NCI-H2107 (cell line): ENCODE measurements around the gene ADRA1B.

Experiments used
- DNase-seq: peaks from one replicate; lab custom pipeline; 2025; lab: John Stamatoyannopoulos, UW

ADRA1B gene

DNA sequence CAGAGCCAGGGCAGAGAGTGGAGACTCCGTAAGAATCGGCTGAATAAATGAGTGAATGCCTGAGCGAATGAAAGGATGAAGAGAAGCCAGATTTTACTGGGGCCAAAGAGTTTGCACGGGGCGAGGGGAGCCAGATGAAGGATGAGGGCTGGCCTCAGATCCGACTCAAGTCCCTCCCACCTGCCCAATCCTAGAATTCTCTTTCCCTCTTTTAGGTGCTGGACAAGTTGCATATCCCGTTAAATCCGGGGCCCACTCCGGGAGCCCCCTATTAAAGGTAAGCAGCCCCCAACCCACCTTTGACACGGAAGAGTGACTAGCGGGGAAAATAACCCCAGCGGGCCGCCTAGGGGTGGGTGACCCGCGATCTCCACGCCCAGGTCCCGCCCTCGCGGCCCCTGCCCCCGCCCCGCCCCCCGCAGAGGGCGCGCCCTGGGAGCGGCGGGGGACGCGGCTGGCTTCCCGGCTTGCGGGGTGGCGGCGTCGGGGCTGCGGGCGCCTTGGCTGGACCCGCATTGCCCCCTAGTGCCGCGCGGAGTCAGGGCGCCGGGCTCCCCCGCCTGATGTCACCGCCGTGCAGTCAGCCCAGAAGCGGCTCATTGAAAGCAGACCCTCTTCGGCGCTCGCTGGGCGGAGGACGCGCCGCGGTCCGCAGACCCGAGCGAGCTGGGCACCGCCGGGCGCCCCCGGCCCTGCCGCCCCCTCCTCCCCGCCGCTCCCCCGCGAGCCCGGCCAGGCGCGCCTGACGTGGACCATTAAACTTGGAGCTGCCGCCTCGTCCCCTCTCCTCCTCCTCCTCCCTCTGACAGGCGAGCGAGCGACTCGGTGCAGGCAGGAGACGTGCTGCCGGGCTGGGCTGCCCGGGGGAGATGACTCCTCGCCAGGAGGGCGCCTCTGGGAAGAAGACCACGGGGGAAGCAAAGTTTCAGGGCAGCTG lies at the start of gene ADRA1B:
TSS of gene ADRA1B (plus strand) at position 579 of the 937 bp plus-strand sequence. CDS start 424 bp downstream, outside the sequence.
- no peak for DNase-seq

DNA sequence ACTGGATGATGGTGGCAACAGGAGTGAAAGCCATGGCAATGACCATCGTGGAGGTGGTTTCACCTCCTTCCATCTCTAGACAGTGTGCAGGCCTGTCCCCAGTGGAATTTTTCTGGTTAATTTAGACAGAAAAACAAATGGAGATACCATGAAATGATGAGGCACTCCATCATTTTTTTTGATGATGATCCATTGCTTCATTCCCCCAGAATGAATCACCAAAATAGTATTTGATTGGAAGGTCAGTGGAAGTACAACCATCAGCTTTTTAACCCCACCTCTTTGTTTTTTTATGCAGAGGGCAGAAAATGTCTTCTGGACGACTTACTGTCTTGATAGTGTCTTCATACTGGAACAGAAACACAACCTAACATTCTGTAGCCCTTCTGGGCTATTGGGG lies 42.6 kb upstream of the ADRA1B start:
- no peak for DNase-seq

DNA sequence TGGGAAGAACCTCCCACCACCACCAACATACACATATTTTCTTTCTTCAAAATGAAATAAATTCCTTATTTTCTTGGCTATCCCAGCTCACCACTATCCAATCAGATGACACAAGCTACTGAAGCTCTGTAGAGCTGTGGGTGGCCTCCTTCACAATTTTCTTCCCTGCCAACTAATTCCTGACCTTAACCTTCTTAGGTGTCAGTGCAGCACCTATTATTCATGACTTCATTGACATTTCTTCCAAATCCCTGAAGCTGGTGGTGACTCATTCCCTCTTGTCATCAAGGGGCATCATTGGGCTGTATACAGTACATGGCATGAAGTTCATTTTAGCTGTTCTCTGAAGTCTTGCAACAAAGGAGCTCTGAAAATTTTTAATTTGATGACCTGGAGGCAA lies 42.0 kb upstream of the ADRA1B start:
- no peak for DNase-seq

DNA sequence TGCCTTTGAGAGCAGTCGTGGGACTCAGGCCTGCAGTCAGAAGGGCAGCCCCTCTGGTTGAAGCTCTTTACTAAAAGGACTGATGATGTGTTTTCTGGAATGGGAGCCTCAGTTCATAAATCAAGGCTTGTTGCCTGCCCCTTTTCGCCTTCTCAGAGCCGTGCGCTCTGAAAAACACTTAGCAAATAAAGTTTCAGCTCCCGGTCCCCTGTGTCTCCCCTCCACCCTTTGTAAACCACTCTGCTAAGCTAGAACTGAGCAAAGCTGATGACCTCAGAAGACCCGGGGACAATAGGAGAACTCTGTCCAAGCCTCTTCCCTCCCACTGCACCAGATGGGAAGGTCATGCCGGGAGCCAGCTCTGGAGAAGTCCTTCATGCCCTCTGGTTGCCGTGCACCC lies 39.3 kb upstream of the ADRA1B start:
- DNase-seq: no peak

DNA sequence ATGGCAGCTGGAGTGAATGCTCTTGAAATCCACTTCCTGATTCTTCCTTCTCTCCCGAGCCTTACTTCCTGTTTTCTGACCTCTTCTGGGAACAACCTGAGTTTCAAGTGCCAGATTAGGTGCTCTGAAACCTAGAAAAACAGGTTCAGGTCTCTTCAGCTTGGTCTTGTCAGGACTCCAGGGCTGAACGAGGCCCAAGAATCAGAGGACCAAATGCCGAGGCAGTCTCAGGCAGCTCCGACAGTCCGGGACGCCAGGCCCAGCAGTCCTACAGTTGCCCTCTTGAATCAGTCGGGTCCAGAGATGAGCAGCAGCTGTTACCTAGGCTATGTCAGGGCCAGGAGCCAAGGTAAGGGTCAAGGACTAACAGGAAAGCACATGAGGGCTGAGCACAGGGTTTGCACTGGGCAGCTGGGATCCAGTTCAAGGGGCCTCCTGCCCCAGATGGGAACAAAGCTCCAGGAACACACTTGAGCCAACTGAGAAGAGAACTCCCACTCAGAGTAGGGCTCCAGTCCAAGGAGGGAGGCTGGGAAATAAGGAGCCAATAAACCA lies 38.3 kb upstream of the ADRA1B start:
- no peak for DNase-seq

DNA sequence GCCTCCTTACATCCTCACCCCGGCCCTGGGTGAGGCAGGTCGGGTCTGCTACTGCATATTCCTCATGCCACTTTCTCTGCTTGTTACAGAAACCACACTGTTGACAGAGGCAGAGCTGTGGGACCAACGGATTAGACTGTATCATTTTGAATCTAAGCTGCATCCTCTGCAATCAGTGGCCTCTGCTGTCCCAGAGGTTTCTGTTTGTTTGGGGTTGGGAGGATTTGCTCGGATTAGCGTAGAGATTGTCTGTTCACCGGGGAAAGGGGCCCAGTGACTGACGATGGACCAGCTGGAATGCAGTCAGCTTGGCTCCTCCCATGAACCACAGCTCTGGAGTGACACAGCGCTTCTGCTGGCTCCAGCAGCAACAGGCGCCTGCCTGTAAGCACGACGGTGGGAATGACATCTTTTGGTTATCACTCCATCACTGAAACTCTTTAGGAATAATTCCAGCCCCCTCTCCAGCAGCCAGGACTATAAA lies 37.3 kb upstream of the ADRA1B start:
- no peak for DNase-seq

DNA sequence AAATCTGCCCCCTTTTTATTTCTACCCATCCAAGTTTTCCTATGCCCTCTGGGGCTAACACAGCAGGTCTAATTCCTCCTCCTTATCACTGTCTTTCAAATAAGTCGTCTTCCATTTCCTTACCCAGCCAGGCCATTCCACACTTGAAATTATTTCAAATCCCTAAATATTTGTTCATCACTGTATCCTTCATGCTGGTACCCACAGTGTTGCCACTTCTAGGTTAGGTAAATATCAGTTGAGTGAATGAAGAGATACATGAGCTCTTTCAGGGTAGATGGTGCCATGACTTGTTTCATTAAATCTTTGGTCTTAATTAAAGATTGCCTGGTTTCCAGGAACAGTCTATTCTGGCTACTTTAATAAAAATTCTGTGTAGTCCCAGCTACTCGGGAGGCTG lies 35.6 kb upstream of the ADRA1B start:
- no peak for DNase-seq

DNA sequence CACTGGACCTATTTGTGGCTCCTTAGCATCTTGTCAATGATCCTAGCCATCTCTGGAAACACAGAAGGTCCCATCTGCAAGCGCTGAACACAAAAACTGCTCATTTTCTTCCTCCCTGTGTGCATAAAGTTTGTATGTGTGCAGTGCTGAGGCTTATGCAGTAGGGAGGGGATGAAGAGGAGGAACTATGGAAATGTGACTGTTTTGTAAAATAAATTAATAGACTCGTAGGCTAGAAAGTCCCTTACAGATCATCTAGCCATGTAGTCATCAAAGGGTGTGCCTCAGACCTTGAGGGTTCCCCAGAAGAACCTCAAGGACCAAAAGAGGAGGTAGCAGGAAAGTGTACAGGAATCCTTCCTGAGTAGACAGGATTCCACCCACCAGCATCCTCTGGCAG lies 34.3 kb upstream of the ADRA1B start:
- DNase-seq: no peak

DNA sequence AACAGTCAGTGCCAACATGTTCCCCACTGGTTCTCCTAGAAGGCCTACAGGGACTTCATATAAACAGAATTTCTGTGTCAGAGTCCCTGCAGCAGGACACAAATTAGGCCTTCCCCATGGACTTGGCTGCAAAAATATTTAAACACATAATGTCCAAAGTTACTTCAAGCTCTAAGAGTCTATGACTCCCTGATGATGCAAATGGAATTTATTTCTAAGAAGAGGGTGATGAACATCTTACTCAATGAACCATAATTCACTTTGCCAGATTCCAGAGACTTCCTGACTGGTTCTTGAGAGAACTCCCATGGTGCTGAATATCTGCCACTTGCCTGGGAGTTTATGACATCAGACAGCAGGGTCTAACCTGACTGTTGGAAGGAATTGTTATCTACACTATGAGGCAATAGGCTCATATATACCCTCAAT lies 32.7 kb upstream of the ADRA1B start:
- no peak for DNase-seq

DNA sequence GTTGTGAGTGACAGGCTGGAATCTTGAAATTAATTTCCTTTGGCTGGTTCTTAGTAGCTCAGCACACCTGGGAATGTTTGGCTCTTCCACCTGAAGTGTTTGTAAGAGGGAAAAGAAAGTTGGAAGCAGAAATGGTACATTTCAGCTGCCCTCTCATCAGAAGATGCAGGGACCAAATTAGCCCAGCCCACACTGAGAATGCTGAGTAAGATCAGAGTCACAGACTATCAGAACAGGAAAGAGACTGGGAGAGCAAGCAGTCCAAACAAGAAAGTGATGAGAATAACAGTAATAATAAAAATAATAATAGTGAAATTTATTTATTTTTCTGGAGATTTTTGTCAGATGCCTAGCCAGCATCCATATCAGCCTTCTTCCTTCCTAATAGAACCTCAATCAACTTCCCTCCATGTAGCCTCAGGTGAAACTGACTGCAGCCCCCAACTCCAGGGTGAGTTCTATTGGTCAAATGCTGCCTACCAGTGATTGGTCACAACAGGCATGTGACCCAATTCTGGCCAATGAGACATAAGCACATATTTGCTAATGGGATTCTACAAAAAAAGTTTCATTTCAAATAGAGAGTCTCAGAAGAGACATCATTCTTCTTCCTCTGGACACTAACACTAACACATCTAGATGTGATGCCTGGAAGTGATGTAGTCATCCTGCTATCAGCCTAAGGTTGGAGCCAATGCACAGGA lies 31.2 kb upstream of the ADRA1B start:
- DNase-seq: no peak

DNA sequence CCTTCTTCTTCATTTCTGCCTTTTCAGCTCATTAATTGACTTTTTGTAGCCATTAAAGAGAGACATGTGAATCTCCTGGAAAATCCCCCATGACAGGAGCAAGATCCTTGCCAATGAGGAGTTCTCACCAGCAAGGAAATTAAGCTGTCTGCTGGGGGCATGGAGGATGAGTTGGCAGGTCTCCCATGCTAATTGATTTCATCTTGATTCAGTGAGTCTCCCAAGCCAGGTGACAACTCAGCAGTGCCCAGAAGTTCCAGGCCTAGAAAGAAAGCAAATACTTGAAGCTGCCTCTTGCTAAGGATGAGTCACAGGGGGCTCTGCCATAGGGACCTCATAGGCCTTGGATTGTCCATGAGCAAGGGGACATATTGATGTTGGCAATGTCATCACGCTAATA lies 30.0 kb upstream of the ADRA1B start:
- DNase-seq: no peak

DNA sequence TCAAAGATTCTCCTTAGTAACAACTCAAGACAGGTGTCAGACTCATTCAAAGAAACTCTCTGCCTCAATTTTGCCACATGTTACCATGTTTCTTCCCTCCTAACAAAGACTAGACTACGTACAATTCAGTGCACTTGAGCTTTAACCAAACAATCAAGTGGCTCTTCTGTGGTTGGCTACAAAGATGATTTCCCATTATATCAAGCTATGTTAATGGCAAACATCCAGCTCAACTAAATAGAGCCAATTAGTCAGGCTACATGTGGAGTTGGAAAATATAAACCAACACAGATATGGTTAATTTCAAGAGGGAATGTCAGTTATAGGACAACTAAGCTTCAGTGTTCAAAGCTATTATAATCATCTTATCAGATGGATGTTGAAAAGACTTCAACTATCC lies 29.2 kb upstream of the ADRA1B start:
- DNase-seq: no peak

DNA sequence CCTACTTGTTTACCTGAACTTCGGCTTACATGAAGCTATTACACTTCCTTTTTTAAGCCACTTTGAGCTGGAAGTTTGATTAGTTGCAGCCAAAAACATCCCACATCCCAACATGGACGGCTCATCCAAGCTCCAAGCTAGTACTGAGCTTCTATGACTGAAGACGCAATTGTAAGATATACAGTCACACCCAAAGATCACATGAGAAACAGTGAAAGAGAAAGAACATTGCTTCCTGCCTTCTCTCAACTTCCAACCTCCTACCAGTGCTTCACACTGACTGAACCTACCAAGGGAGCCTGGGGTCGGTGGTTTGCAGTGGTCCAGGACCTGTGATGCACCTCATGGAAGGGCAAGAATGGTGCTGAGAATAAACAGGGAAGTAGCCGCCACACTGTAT lies 27.4 kb upstream of the ADRA1B start:
- DNase-seq: no peak

DNA sequence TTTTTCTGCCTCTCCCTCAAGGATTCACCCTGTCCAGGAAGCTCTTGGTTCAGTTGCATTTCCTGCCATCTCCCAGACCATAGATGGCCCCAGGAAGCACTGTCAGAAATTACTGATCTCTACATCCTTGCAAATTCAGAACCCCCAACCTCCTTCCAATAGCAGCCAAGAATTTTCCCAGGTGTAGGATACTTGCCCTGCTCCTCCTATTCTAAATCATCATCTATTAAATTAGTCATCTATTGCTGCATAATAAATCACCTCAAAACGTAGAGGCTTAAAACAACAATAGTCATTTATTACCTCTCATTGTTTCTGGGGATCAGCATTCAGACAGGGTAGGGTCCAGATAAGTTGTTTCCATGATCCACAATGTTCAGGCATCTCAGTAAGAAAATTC lies 26.1 kb upstream of the ADRA1B start:
- DNase-seq: no peak

DNA sequence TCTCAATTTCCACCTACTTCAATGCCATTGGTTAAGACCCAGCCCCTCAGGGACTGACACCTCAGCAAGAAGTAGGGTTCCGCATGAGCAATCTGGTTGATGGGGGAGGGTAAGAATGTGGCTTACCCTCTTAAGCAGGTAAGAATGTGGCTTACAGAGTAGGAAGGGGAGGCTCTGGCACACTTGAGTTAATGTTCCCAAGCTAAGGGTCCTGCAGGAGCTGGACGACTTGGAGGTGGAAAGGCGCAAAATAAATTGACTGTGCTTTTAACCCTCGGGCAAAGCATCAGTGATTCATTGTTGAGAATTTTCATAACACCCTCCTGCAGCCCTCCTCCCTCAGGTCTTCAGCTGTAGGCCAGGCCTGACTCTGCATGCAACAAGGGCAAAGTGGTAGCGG lies 24.9 kb upstream of the ADRA1B start:
- no peak for DNase-seq

DNA sequence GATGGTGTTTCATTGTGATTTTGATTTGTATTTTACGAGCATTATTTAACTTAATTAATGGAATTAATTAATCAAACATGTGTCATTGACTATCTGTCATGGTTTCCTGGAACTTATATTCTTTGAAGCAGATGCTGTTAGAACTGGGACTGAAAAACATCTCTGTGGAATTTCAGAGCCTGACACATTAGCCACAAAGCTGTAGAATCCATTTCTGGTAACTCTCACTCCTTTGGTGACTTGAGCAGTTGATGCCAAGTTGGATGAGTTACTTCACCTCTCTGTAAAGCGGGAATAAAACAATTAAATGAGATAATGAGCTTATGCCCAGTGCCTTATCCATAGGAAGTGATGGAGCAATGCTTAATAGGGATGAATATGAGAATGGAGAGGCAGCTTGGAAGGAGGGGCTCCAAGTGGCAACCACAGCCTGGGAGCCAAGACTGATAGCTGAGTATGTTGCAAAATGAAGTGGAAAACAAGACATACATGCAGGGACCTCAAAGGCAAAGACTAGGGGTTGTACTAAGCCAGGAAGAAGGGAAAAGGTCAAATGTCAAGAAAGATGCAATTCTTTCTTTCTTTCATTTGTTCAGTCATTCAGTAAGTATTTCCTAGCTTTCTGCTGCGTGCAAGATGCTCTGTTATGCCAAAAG lies 23.1 kb upstream of the ADRA1B start:
- no peak for DNase-seq

DNA sequence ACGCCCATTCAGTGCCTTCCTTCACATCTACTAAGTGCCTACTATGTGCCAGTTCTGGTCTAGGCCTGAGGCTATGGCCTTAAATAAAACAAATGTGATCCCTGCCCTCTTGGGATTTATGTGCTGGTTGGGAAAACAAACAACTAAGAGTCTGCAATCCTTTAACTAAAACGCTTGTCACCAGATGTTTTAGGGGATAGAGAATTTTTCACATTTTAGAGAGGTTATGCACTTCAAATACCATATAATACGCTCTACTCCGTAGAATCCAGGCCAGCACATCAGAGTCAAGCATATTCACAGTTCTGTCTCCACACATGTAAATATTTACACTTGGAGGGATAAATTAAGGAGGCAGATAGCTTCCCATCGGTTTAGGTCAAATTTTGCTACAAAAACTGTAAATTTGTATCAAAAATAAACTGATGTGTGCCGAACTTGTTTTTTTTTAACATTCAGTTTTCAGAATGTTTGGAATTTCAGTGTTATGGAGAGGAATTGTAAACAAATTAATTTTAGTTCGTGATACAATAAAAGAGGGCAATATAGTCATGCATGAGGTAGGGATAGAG lies 22.0 kb upstream of the ADRA1B start:
- DNase-seq: no peak

DNA sequence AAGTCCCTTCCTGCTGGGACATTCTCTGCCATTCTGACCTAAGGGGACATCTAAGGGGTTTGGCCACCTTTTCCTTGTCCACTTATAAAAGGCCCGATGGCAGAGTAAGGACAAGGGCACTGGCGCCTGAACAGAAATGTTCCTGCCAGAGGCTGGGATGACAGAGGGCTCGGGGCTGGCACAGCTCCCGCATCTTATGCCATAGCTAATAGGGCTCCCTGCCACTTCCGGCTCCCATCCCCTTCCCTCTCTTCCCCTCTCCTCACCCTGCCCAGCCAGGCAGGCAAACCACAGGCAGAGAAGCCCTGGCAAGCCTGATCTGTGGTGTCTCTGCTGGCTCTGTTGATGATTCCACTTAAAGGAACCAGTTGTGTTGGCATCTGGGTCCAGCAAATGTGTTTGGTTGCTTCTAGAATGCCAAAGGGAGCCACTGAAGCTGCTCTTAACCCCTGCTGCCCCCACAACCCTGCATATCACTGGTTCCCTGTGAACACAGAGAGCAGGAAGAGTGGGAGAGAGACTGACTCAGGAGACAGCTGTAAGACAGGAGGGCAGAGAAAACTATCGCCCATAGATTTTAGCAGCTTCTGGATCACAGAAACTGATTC lies 18.4 kb upstream of the ADRA1B start:
- DNase-seq: no peak

DNA sequence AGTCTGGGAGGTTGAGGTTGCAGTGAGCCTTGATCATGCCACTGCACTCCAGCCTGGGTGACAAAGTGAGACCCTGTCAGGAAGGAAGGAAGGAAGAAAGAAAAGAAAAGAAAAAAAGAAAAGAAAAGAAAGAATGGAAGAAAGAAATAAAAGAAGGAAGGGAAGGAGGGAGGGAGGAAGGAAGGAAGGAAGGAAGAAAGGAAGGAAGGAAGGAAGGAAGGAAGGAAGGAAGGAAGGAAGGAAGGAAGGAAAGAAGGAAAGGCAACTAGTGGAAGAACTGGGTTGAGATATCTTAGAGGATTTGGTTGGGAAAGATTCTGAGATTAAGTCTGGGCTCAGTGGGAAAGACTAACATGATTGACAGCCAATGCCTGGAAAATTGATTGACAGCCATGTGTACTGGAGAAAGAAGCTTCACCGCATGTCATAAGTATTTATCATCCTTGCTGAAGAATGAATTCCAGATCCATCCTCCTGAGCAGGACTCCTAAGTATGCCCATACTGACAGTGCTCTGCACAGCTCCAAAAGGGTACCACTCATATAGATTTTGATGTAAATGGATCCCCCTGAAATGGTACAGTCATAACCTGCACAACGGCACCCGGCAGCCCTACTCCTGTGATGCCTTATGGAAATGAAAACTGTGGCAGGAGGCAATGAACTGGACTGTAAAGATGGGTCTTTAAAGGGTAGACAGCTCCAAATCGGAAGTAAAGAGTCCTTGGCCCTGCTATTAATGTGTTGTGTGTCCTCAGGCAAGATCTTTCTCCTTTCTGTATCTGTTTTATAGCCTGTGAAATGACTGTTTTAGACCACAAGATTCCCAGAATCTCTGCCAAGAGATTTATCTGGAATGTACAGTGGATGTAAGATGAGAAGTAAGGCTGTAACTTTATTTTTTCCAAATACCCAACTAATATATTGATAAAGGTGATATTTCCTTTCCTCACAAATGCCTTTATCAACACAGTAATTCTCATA lies 16.9 kb upstream of the ADRA1B start:
- no peak for DNase-seq

DNA sequence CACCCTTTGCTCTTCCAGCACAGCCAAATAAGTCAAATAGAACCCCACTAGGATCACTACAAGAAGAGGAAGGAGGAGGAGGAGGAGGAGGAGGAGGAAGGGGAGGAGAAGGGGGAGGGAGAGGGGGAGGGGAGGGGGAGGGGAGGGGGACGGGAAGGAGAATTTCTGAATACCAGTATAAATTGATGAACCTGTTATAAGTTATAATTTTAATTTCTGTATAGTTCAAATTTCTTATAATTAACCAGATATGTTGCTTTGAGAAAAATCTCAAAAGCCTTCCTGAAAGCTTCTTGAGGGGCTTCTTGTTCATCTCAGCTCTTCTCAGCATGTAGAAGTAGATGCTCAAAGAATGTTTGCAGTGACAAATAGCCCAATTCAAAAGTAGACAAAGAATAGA lies 15.0 kb upstream of the ADRA1B start:
- DNase-seq: no peak
